Measurements from ENCODE around the gene CAST.

- TF ChIP-seq CTCF (IDR thresholded peaks at IDR 0.05) = no peak
- TF ChIP-seq POLR2A (IDR thresholded peaks at IDR 0.05) = no peak
Measured at GRCh38 chr5:96790961-96791504, 128.9 kb downstream of the CAST start.

Data from suprapubic skin (tissue), 3 donors.